Loucy (cell line): ENCODE measurements around the gene NEDD4L.

Experiments
- H2AFZ ChIP-seq: fragments of 200-600 bp; sonication (generic); 2 replicates; pipeline ENCODE4 v1.6.0; 2016; ENCODE audit warnings: antibody characterized with exemption, mild to moderate bottlenecking, low read length, moderate library complexity
- H3F3A ChIP-seq: fragments of 200-600 bp; 2 replicates; pipeline ENCODE4 v1.6.0; 2016; ENCODE audit warnings: antibody characterized with exemption, low read depth, mild to moderate bottlenecking
- H3K27me3 ChIP-seq: fragments of 200-600 bp; sonication (generic); 2 replicates; pipeline ENCODE4 v1.6.1; 2014; ENCODE audit warnings: low read length, mild to moderate bottlenecking; ENCODE audit not compliant: insufficient read depth, poor library complexity, severe bottlenecking
- H3K36me3 ChIP-seq: fragments of 200-600 bp; sonication (generic); 2 replicates; pipeline ENCODE4 v1.6.1; 2016; ENCODE audit warnings: low read length; ENCODE audit not compliant: insufficient read depth
- H3K4me1 ChIP-seq: fragments of 200-600 bp; sonication (generic); 2 replicates; pipeline ENCODE4 v1.5.1; 2014; ENCODE audit warnings: low read length, mild to moderate bottlenecking; ENCODE audit not compliant: insufficient read depth, poor library complexity, severe bottlenecking
- H3K4me2 ChIP-seq: fragments of 200-600 bp; sonication (generic); 2 replicates; pipeline ENCODE4 v1.6.0; 2014; ENCODE audit warnings: antibody characterized with exemption, low read length, low read depth, mild to moderate bottlenecking; ENCODE audit not compliant: poor library complexity, severe bottlenecking
- H3K4me3 ChIP-seq: fragments of 200-600 bp; sonication (generic); 2 replicates; pipeline ENCODE4 v1.5.1; 2014; ENCODE audit warnings: low read length, mild to moderate bottlenecking, mixed read lengths; ENCODE audit not compliant: poor library complexity, severe bottlenecking
- H3K79me2 ChIP-seq: fragments of 200-600 bp; sonication (generic); 2 replicates; pipeline ENCODE4 v1.6.1; 2014; ENCODE audit warnings: low read length; ENCODE audit not compliant: insufficient read depth
- H3K9ac ChIP-seq: fragments of 200-600 bp; sonication (generic); 2 replicates; pipeline ENCODE4 v1.6.0; 2014; ENCODE audit warnings: mild to moderate bottlenecking, low read depth, low read length, moderate library complexity; ENCODE audit not compliant: poor library complexity, severe bottlenecking
- H3K9me2 ChIP-seq: fragments of 200-600 bp; sonication (generic); replicated peaks from 2 replicates; pipeline ENCODE4 v1.6.1; 2016; ENCODE audit warnings: low read depth, low read length, mixed read lengths
- H3K9me3 ChIP-seq: fragments of 200-600 bp; sonication (generic); 2 replicates; pipeline ENCODE4 v1.6.1; 2014; ENCODE audit warnings: mild to moderate bottlenecking, antibody characterized with exemption, low read length, low read depth; ENCODE audit not compliant: insufficient read depth
- H4K20me1 ChIP-seq: fragments of 200-600 bp; sonication (generic); 2 replicates; pipeline ENCODE4 v1.6.0; 2014; ENCODE audit warnings: antibody characterized with exemption, low read length, mild to moderate bottlenecking; ENCODE audit not compliant: insufficient read depth, poor library complexity, severe bottlenecking
- CTCF ChIP-seq: fragments of 200-600 bp; sonication (generic); conservative IDR thresholded peaks from 2 replicates; pipeline ENCODE4 v1.5.1; 2014; ENCODE audit warnings: mild to moderate bottlenecking, antibody characterized with exemption, low read length
- EZH2phosphoT487 ChIP-seq: fragments of 200-600 bp; IDR thresholded peaks from 2 replicates; pipeline ENCODE4 v1.6.1; 2018; ENCODE audit warnings: antibody characterized with exemption, mild to moderate bottlenecking, moderate library complexity, borderline replicate concordance

Gene NEDD4L

GRCh38 chr18:58446391-58447060 is 402.5 kb downstream of the NEDD4L start:
- H2AFZ ChIP-seq = no peak overlapping the region
- no peak overlapping the region for H3K4me2 ChIP-seq
- no peaks in the 10 kb centered on the region for H4K20me1 ChIP-seq
- H3K4me3 ChIP-seq = no peak overlapping the region
- no peaks in the 10 kb centered on the region for H3K79me2 ChIP-seq
- H3K36me3 ChIP-seq = no peaks in the 10 kb centered on the region
- H3K9me2 ChIP-seq = no peaks in the 10 kb centered on the region
- no peak overlapping the region for H3K9ac ChIP-seq
- no peaks in the 10 kb centered on the region for H3K27me3 ChIP-seq
- H3K4me1 ChIP-seq = no peaks in the 10 kb centered on the region
- no peak for TF ChIP-seq EZH2phosphoT487
- no peak for TF ChIP-seq CTCF
- no peaks in the 10 kb centered on the region for H3K9me3 ChIP-seq
- no peaks in the 10 kb centered on the region for H3F3A ChIP-seq

- no peak overlapping the region for H3K4me2 ChIP-seq
- H3K79me2 ChIP-seq = no peaks in the 10 kb centered on the region
- no peaks in the 10 kb centered on the region for H3K27me3 ChIP-seq
- H2AFZ ChIP-seq = no peak overlapping the region
- no peaks in the 10 kb centered on the region for H3F3A ChIP-seq
- TF ChIP-seq EZH2phosphoT487 = no peak
- TF ChIP-seq CTCF = no peak
- H3K36me3 ChIP-seq = no peaks in the 10 kb centered on the region
- no peaks in the 10 kb centered on the region for H3K4me1 ChIP-seq
- H3K9me3 ChIP-seq = no peaks in the 10 kb centered on the region
- no peaks in the 10 kb centered on the region for H3K9me2 ChIP-seq
- H4K20me1 ChIP-seq = no peaks in the 10 kb centered on the region
- H3K9ac ChIP-seq = no peak overlapping the region
- H3K4me3 ChIP-seq = no peak overlapping the region
These were observed 403.5 kb downstream of the NEDD4L start for GRCh38 chr18:58447402-58448095.

- H3K4me3 ChIP-seq = no peak overlapping the region
- no peaks in the 10 kb centered on the region for H3K27me3 ChIP-seq
- TF ChIP-seq CTCF (no peak), EZH2phosphoT487 (no peak)
- no peaks in the 10 kb centered on the region for H3K4me1 ChIP-seq
- H4K20me1 ChIP-seq = no peaks in the 10 kb centered on the region
- no peaks in the 10 kb centered on the region for H3F3A ChIP-seq
- H3K79me2 ChIP-seq = no peaks in the 10 kb centered on the region
- H3K36me3 ChIP-seq = no peaks in the 10 kb centered on the region
- no peak overlapping the region for H3K9ac ChIP-seq
- H3K9me2 ChIP-seq = no peaks in the 10 kb centered on the region
- H2AFZ ChIP-seq = no peak overlapping the region
- H3K9me3 ChIP-seq = no peaks in the 10 kb centered on the region
- no peak overlapping the region for H3K4me2 ChIP-seq
These were observed 405.4 kb downstream of the NEDD4L start for GRCh38 chr18:58449464-58449863.
